Activated T-helper 17 cell treated with anti-CD3 and anti-CD28 coated beads, Interleukin-2, amount 50 U/mL, for 72 hours (primary cell): Measurements from ENCODE around the gene CARNS1. TPM values are rescaled to one million over a fixed set of nuclear protein-coding genes. Genes with fewer than 3 reads are reported as not detected.

Source experiments
- ATAC-seq: fragments of 150-1000 bp; cut with Tn5 transposase; replicated peaks from 2 replicates; pipeline ENCODE4 v1.10.0; 2021; ENCODE audit warnings: mild to moderate bottlenecking, moderate library complexity
- H3K27ac Mint-ChIP-seq: one replicate; pipeline ENCODE4 v1.8.0; 2022; ENCODE audit warnings: mixed read lengths
- H3K27me3 Mint-ChIP-seq: one replicate; pipeline ENCODE4 v1.8.0; 2022; ENCODE audit warnings: mixed read lengths
- H3K36me3 Mint-ChIP-seq: one replicate; pipeline ENCODE4 v1.8.0; 2022; ENCODE audit warnings: low read depth, mild to moderate bottlenecking, mixed read lengths
- H3K4me1 Mint-ChIP-seq: one replicate; pipeline ENCODE4 v1.8.0; 2022; ENCODE audit warnings: mixed read lengths
- H3K4me3 Mint-ChIP-seq: one replicate; pipeline ENCODE4 v1.8.0; 2022; ENCODE audit warnings: mild to moderate bottlenecking, mixed read lengths
- H3K9me3 Mint-ChIP-seq: one replicate; pipeline ENCODE4 v1.8.0; 2022; ENCODE audit warnings: mixed read lengths
- total RNA-seq, 2 donors: library from RNA; stranded (reverse); gene quantifications; one replicate each; pipeline ENCODE4 v1.2.3, GENCODE V29; 2022

Gene CARNS1
- 10 to 100 TPM in 1 of 2 donors, 1 to 10 TPM in 1; 2.0 to 10.6 TPM for total RNA-seq

DNA sequence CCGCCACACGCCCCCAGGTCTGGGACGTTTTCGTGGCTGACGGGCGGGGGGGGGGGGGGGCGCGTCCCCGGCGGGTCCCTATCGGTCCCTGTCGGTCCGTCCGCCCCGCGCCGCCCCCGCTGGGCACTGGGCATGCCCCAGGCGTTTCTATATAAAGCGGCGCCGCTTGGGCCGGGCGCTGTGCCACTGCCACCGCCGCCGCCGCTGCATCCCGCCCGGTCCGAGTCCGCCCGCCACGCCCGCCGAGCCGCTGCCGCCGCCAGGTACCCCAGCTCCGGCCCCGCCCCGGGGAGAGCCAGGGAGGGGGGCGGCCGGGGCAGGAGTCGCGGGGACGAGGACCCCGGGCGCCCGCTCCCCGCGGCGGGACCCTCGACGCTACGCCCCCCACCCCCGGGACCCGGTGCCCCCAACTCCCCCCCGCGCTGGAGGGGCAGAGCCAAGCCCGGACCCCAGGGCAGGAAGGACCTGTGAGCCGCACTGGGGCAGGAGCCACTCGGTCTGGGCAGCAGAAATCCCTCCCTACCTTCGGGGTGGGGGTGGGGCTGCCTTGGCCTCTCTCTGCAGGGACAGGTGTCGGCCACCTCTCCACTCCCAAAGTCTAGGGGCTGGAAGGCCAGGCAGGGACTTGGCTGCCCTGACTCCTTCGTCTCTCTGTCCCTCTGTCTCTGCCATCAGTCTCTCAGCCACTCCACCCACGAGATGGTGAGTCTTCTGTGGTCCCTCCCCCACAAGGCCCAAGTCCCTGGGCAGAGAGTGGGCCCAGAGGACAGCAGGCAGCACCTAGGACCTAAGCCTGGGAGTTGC lies at the start of gene CARNS1:
CARNS1 (plus strand) TSS at position 178 of the 804 bp plus-strand sequence; CDS start at position 700, 522 bp downstream.
- H3K4me1 Mint-ChIP-seq, result peaks cover 31% of the 10 kb centered on the region
- peaks cover 4% of the 10 kb centered on the region for H3K36me3 Mint-ChIP-seq
- H3K4me3 Mint-ChIP-seq, result peak within 1 kb of the TSS; percentile 80
- H3K9me3 Mint-ChIP-seq, result no peaks in the 10 kb centered on the region
- peak within 1 kb of the TSS; percentile 86 for H3K27ac Mint-ChIP-seq
- ATAC-seq, result peak; percentile 28
- no peaks in the 10 kb centered on the region for H3K27me3 Mint-ChIP-seq

- Mint-ChIP-seq H3K4me3 (no peak overlapping the region), H3K27ac (peak overlapping the region; percentile 60), H3K9me3 (no peaks in the 10 kb centered on the region), H3K36me3 (no peaks in the 10 kb centered on the region), H3K27me3 (no peaks in the 10 kb centered on the region), H3K4me1 (peaks cover 57% of the 10 kb centered on the region)
- ATAC-seq, result no peak
Measured at GRCh38 chr11:67365736-67366444, 49.6 kb upstream of the CARNS1 start.

- Mint-ChIP-seq H3K4me1 (peaks cover 64% of the 10 kb centered on the region), H3K4me3 (no peak overlapping the region), H3K36me3 (no peaks in the 10 kb centered on the region), H3K9me3 (no peaks in the 10 kb centered on the region), H3K27ac (peak overlapping the region; percentile 60), H3K27me3 (peaks cover 4% of the 10 kb centered on the region)
- no peak for ATAC-seq
Measured at GRCh38 chr11:67366546-67366945, 48.9 kb upstream of the CARNS1 start.

DNA sequence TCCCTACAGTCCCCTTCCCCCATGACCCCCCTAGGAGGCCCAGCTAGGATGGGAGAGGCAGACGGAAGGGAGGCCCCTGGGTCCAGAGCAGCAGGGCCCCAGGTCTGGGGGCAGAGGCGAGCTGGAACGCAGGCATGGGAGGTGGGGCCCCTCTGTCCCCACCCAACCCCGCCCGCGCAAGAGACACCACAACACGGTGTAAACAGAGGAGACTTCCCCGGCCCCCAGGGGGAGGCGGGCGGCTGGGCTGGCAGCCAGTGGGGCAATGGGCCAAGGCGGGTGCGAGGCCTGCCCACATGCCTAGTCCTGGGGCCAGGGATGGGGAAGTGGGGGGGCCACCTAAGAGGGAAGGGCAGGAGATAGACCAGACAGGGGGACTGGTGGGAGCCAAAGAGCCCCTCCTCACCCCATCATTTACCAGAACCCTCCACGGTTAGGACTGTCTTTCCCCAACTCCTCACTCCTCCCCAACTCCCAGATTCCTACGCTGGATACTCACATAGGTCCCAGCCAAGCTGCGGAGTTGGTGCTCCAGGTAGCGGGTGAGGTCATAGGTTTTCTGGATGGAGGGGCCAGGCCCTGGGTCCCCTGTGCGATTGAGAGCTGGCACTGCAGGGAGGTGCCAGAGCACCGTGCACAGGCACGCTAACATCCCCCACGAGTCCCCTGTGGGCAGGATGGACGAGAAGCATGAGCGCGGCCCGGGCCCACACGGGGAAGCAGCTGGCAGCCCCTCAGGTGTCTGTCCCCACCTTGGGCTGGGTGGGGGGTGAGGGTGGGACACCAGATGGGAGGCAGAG lies 48.3 kb upstream of the CARNS1 start:
- H3K4me1 Mint-ChIP-seq, result peaks cover 68% of the 10 kb centered on the region
- peaks cover 6% of the 10 kb centered on the region for H3K27me3 Mint-ChIP-seq
- H3K4me3 Mint-ChIP-seq, result peak overlapping the region; percentile 32
- no peaks in the 10 kb centered on the region for H3K9me3 Mint-ChIP-seq
- H3K27ac Mint-ChIP-seq, result no peak overlapping the region
- no peaks in the 10 kb centered on the region for H3K36me3 Mint-ChIP-seq
- ATAC-seq, result no peak

- Mint-ChIP-seq H3K27ac (peak overlapping the region; percentile 60), H3K36me3 (no peaks in the 10 kb centered on the region), H3K4me1 (peaks cover 67% of the 10 kb centered on the region), H3K9me3 (no peaks in the 10 kb centered on the region), H3K4me3 (peak overlapping the region; percentile 32), H3K27me3 (peaks cover 6% of the 10 kb centered on the region)
- no peak for ATAC-seq
Measured at GRCh38 chr11:67367761-67368227, 47.7 kb upstream of the CARNS1 start.

DNA sequence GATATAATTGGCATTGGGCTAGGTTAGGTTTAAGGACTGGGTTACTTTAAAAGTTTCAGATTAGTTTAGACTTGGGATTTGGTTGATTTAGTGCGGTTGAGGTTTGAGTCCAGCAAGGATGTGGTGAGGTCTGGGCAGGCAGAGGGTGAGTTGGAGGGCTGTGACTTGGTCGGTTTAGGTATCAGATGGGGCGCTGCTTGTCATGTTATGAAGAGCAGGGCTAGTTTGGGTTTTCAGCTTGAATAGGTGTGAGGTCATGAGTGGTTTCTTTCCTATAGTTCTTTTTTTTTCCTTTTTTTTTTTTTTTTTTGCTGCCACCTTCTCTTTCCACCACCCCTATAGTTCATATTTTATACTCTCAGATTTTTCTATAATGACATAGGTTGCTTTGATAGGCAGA lies 46.9 kb upstream of the CARNS1 start:
- Mint-ChIP-seq H3K9me3 (no peaks in the 10 kb centered on the region), H3K36me3 (no peaks in the 10 kb centered on the region), H3K4me3 (peak overlapping the region; percentile 32), H3K4me1 (peaks cover 63% of the 10 kb centered on the region), H3K27me3 (peaks cover 6% of the 10 kb centered on the region), H3K27ac (peak overlapping the region; percentile 60)
- ATAC-seq, result peak; percentile 86

DNA sequence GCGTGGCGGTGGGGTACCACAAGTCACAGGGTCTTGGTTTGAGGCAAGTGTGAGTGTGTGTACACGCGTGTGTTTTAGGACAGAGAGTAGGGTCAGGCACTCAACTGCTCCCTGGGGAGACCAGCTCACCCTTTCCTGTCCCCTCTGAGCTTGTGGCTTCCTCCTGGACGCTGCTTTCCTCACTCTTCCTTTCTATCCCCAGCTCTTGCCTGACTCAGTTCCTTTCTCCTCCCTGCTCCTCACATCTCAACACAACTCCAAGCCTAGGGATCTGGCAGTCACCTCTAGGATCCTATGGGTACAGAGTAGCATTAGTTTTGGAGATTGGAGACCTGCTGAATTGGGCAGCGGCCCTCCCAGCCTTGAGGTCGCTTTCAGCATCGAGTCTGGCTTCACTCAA lies 46.2 kb upstream of the CARNS1 start:
- Mint-ChIP-seq H3K9me3 (no peaks in the 10 kb centered on the region), H3K36me3 (no peaks in the 10 kb centered on the region), H3K27ac (peak overlapping the region; percentile 63), H3K4me3 (peak overlapping the region; percentile 32), H3K27me3 (peaks cover 6% of the 10 kb centered on the region), H3K4me1 (peaks cover 64% of the 10 kb centered on the region)
- no peak for ATAC-seq

DNA sequence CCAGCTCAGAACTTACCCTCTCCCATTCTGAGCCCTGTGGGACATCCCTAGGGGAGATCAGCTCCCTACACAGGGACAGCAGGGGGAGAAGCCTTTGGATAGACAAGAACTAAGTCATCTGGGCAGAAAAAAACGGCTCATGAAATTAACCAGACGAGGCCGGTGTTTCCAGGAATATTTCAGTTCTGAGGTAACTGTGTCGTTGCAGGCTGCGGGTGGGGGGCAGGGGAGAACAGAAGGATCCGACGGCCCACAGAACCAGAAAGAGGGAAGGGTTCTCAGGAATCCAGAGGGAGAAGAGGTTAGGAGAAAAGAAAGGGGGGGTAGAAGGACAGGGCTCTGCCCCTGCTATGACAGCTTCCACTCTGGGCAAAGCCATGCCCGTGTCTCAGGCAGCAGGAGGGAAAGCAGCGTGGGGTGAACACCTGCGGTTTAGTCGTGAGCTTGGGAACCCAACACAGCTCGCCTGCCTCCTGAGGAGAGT lies 45.6 kb upstream of the CARNS1 start:
- no peaks in the 10 kb centered on the region for H3K36me3 Mint-ChIP-seq
- no peak for ATAC-seq
- H3K4me3 Mint-ChIP-seq, result peak overlapping the region; percentile 32
- H3K4me1 Mint-ChIP-seq, result peaks cover 62% of the 10 kb centered on the region
- H3K27ac Mint-ChIP-seq, result peak overlapping the region; percentile 63
- no peaks in the 10 kb centered on the region for H3K9me3 Mint-ChIP-seq
- H3K27me3 Mint-ChIP-seq, result peaks cover 6% of the 10 kb centered on the region

GRCh38 chr11:67370351-67371076 lies 45.0 kb upstream of the CARNS1 start:
- H3K4me1 Mint-ChIP-seq, result peaks cover 57% of the 10 kb centered on the region
- peaks cover 6% of the 10 kb centered on the region for H3K27me3 Mint-ChIP-seq

GRCh38 chr11:67371189-67371910 lies 44.1 kb upstream of the CARNS1 start:
- no peak for ATAC-seq
- H3K4me1 Mint-ChIP-seq, result peaks cover 49% of the 10 kb centered on the region

More at GRCh38 chr11:67370351-67371076, 45.0 kb upstream of the CARNS1 start:
- no peak overlapping the region for H3K27ac Mint-ChIP-seq
- ATAC-seq, result no peak
- no peaks in the 10 kb centered on the region for H3K9me3 Mint-ChIP-seq
- no peaks in the 10 kb centered on the region for H3K36me3 Mint-ChIP-seq
- H3K4me3 Mint-ChIP-seq, result peak overlapping the region; percentile 25

GRCh38 chr11:67371911-67372320 lies 43.6 kb upstream of the CARNS1 start:
- Mint-ChIP-seq H3K27me3 (peaks cover 6% of the 10 kb centered on the region), H3K4me1 (peaks cover 48% of the 10 kb centered on the region), H3K27ac (peak overlapping the region; percentile 39), H3K4me3 (peak overlapping the region; percentile 76), H3K9me3 (no peaks in the 10 kb centered on the region), H3K36me3 (no peaks in the 10 kb centered on the region)
- ATAC-seq, result no peak

More at GRCh38 chr11:67371189-67371910, 44.1 kb upstream of the CARNS1 start:
- H3K36me3 Mint-ChIP-seq, result no peaks in the 10 kb centered on the region
- H3K27me3 Mint-ChIP-seq, result peaks cover 6% of the 10 kb centered on the region
- H3K4me3 Mint-ChIP-seq, result peak overlapping the region; percentile 76
- H3K27ac Mint-ChIP-seq, result peak overlapping the region; percentile 39
- H3K9me3 Mint-ChIP-seq, result no peaks in the 10 kb centered on the region

DNA sequence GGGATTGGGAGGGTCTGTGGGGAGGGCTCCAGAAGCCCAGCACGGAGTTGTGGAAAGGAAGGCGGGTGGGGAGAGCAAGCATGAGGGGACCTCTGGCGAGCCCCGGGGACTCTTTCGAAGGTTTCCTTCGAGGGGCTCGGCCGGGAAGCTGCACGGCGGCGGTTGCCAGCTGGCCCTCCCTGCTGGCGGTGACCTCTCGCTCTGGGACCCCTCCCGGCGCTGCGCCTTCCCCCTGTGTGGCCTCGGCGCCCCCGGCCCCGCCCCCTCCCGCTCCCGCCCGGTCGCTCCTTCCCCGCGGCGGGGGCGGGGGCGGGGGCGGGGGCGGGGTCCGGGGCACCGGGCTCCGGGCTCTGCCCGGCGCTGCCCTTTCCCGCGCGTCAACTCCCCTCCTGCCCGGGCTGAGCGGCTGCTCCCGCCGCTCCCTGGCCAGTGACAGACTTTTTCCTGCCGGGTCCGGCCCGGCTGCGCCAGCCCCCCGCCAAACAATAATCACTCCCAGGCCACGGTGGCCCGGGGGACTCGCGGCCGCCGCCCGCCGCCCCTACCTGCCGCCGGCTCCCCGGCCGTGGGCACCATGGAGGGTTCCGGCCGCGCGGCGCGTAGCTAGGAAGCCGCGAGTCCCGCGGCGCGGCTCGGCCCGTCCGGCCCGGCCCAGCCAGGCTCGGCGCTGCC lies 43.0 kb upstream of the CARNS1 start:
- ATAC-seq, result no peak
- H3K27me3 Mint-ChIP-seq, result peaks cover 6% of the 10 kb centered on the region
- peaks cover 48% of the 10 kb centered on the region for H3K4me1 Mint-ChIP-seq

More for the DNA sequence above, 43.0 kb upstream of the CARNS1 start:
- Mint-ChIP-seq H3K36me3 (no peaks in the 10 kb centered on the region), H3K27ac (no peak overlapping the region), H3K4me3 (peak overlapping the region; percentile 76), H3K9me3 (no peaks in the 10 kb centered on the region)
